ENCODE data around the gene TMEM41B. TPM values are rescaled to one million over a fixed set of nuclear protein-coding genes. Genes with fewer than 3 reads are reported as not detected.
A peak's percentile ranks its signal among the peaks of the same experiment; 100 is the strongest.

The TMEM41B gene
- polyA plus RNA-seq, 3 donors: 5.5 to 11.3 (median 5.9) TPM

DNA sequence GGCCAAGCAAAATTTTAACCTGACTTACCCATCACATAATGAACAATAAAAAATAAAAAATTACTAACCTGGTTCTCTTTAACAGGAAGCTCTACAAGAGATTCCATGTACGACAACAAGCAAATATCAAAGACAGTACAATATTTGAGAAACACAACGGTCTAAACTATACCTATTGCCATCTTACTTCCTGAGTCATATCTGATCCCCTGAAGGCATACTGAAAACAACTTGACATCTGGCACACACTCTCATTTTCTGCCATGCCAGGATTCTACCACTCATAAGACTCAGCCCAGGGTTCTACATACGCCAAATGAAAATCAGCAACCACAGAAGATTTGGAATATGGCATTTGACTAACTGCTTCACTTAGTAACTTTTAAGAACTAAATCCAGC lies 63.1 kb downstream of the TMEM41B start:
- no peak overlapping the region for H3K27ac ChIP-seq (ENCODE audit: low read depth in 1 of 2, low read length in 2 of 2)
- peaks cover 100% of the 10 kb centered on the region for H4K20me1 ChIP-seq (ENCODE audit: insufficient read depth, low read length)
- peaks cover 10 to 14% of the 10 kb centered on the region in 2 donors for H3K36me3 ChIP-seq (replicated peaks in 1 of 2; ENCODE audit: control insufficient read depth in 1 of 2, insufficient read depth in 2 of 2, low read length in 2 of 2)
- no peaks in the 10 kb centered on the region for H3K9me3 Mint-ChIP-seq
- H3K79me2 ChIP-seq (ENCODE audit: insufficient read depth, low read length): peaks cover 99% of the 10 kb centered on the region
- H3K27me3 ChIP-seq (ENCODE audit: control insufficient read depth in 2 of 2, insufficient read depth in 2 of 2, low read length in 2 of 2): no peaks in the 10 kb centered on the region
- H3K9ac ChIP-seq (ENCODE audit: insufficient read depth, low read length, poor library complexity, severe bottlenecking): no peak overlapping the region
- TF ChIP-seq, protein P1, sequence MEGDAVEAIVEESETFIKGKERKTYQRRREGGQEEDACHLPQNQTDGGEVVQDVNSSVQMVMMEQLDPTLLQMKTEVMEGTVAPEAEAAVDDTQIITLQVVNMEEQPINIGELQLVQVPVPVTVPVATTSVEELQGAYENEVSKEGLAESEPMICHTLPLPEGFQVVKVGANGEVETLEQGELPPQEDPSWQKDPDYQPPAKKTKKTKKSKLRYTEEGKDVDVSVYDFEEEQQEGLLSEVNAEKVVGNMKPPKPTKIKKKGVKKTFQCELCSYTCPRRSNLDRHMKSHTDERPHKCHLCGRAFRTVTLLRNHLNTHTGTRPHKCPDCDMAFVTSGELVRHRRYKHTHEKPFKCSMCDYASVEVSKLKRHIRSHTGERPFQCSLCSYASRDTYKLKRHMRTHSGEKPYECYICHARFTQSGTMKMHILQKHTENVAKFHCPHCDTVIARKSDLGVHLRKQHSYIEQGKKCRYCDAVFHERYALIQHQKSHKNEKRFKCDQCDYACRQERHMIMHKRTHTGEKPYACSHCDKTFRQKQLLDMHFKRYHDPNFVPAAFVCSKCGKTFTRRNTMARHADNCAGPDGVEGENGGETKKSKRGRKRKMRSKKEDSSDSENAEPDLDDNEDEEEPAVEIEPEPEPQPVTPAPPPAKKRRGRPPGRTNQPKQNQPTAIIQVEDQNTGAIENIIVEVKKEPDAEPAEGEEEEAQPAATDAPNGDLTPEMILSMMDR (IDR thresholded peaks at IDR 0.05): no peak
- H3K9me3 ChIP-seq (replicated peaks in 1 of 2; ENCODE audit: control insufficient read depth in 1 of 2, insufficient read depth in 1 of 2, low read length in 2 of 2): no peaks in the 10 kb centered on the region
- intact Hi-C loops (cut with micrococcal nuclease): no loop called here
- WGBS (ENCODE audit: insufficient coverage): 44% methylated on average over 2 of the region's 3 CpGs
- no peaks in the 10 kb centered on the region for H3K27me3 Mint-ChIP-seq (ENCODE audit: low read depth in 3 of 3)
- H3K4me3 ChIP-seq (replicated peaks in 1 of 3; ENCODE audit: low read depth in 2 of 3, low read length in 3 of 3): no peak overlapping the region
- H2AFZ ChIP-seq (ENCODE audit: insufficient read depth, low read depth, low read length, poor library complexity, severe bottlenecking): no peak overlapping the region
- peaks cover 23 to 37% of the 10 kb centered on the region in 2 donors for H3K36me3 Mint-ChIP-seq
- no peak for DNase-seq
- H3K4me1 ChIP-seq (ENCODE audit: control insufficient read depth in 1 of 2, insufficient read depth in 2 of 2, low read length in 2 of 2): peaks cover 27 to 42% of the 10 kb centered on the region in 2 donors
- H3K4me2 ChIP-seq (replicated peaks; ENCODE audit: extremely low read depth, low read length, poor library complexity, severe bottlenecking): no peak overlapping the region
- H3K27ac Mint-ChIP-seq: peak overlapping the region in 2 of 7 donors; percentile 32 to 57
- H3K4me1 Mint-ChIP-seq: peaks cover 39% of the 10 kb centered on the region
- H3K4me3 Mint-ChIP-seq: no peak overlapping the region

DNA sequence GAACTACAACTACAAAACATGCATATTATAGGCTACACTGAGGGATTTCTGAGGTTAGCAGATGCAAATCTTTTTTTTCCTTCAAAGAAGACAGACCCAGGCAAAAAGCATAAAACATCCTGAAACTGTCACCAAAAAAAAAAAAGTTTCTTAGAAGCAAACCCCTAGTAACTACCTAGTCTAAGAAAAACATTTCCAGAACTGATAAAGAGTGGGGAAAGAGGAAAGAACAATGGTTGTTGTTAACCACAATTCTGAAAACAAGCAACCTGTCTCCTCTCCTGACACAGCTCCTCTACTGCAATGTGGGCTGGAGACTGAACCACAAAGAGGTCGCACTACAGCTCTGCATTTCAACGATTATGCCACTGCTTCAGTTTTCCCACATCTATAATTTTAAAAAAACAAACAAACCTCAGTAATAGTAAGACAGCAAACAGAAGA lies 64.2 kb downstream of the TMEM41B start:
- H3K27ac Mint-ChIP-seq: peak overlapping the region in 5 of 7 donors; percentile 14 to 77 (median 50)
- no peak for DNase-seq
- Histone ChIP-seq H3K27me3 (ENCODE audit: control insufficient read depth in 2 of 2, insufficient read depth in 2 of 2, low read length in 2 of 2) (no peaks in the 10 kb centered on the region), H3K4me3 (replicated peaks in 1 of 3; ENCODE audit: low read depth in 2 of 3, low read length in 3 of 3) (no peak overlapping the region), H3K36me3 (replicated peaks in 1 of 2; ENCODE audit: control insufficient read depth in 1 of 2, insufficient read depth in 2 of 2, low read length in 2 of 2) (peaks cover 5 to 10% of the 10 kb centered on the region in 2 donors), H3K9me3 (replicated peaks in 1 of 2; ENCODE audit: control insufficient read depth in 1 of 2, insufficient read depth in 1 of 2, low read length in 2 of 2) (no peaks in the 10 kb centered on the region), H3K27ac (ENCODE audit: low read depth in 1 of 2, low read length in 2 of 2) (peak overlapping the region in 1 of 2 donors; percentile 7), H3K4me2 (replicated peaks; ENCODE audit: extremely low read depth, low read length, poor library complexity, severe bottlenecking) (no peak overlapping the region), H2AFZ (ENCODE audit: insufficient read depth, low read depth, low read length, poor library complexity, severe bottlenecking) (no peak overlapping the region), H3K9ac (ENCODE audit: insufficient read depth, low read length, poor library complexity, severe bottlenecking) (no peak overlapping the region), H3K4me1 (ENCODE audit: control insufficient read depth in 1 of 2, insufficient read depth in 2 of 2, low read length in 2 of 2) (peaks cover 29 to 44% of the 10 kb centered on the region in 2 donors), H3K79me2 (ENCODE audit: insufficient read depth, low read length) (peaks cover 99% of the 10 kb centered on the region), H4K20me1 (ENCODE audit: insufficient read depth, low read length) (peaks cover 100% of the 10 kb centered on the region)
- H3K9me3 Mint-ChIP-seq: no peaks in the 10 kb centered on the region
- peaks cover 40% of the 10 kb centered on the region for H3K4me1 Mint-ChIP-seq
- WGBS (ENCODE audit: insufficient coverage): 0% methylated on average over 1 of the region's 2 CpGs
- H3K4me3 Mint-ChIP-seq: no peak overlapping the region
- no peaks in the 10 kb centered on the region for H3K27me3 Mint-ChIP-seq (ENCODE audit: low read depth in 3 of 3)
- peaks cover 19 to 28% of the 10 kb centered on the region in 2 donors for H3K36me3 Mint-ChIP-seq
- TF ChIP-seq, protein P1 (IDR thresholded peaks at IDR 0.05): no peak
- intact Hi-C loops (cut with micrococcal nuclease): no loop called here
